Measurements from ENCODE around the gene GNA15. TPM values are rescaled to one million over a fixed set of nuclear protein-coding genes. Genes with fewer than 3 reads are reported as not detected.
A peak's percentile ranks its signal among the peaks of the same experiment; 100 is the strongest.

The GNA15 gene
- total RNA-seq, 1 experiment from 2014 or later, result 0.40 TPM

- peak; percentile 68 for DNase-seq (ENCODE audit: low read depth)
These were observed 40.2 kb downstream of the GNA15 start for GRCh38 chr19:3175781-3176714.

- DNase-seq (ENCODE audit: low read depth), result peak; percentile 48
These were observed 41.1 kb downstream of the GNA15 start for GRCh38 chr19:3176715-3177501.

GRCh38 chr19:3178377-3178972, 42.6 kb downstream of the GNA15 start, which contains the start of gene S1PR4:
S1PR4 (plus strand) TSS chr19:3178769; CDS start chr19:3178793, 24 bp downstream.
- DNase-seq (ENCODE audit: low read depth), result no peak

DNA sequence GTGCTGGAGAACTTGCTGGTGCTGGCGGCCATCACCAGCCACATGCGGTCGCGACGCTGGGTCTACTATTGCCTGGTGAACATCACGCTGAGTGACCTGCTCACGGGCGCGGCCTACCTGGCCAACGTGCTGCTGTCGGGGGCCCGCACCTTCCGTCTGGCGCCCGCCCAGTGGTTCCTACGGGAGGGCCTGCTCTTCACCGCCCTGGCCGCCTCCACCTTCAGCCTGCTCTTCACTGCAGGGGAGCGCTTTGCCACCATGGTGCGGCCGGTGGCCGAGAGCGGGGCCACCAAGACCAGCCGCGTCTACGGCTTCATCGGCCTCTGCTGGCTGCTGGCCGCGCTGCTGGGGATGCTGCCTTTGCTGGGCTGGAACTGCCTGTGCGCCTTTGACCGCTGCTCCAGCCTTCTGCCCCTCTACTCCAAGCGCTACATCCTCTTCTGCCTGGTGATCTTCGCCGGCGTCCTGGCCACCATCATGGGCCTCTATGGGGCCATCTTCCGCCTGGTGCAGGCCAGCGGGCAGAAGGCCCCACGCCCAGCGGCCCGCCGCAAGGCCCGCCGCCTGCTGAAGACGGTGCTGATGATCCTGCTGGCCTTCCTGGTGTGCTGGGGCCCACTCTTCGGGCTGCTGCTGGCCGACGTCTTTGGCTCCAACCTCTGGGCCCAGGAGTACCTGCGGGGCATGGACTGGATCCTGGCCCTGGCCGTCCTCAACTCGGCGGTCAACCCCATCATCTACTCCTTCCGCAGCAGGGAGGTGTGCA, 43.3 kb downstream of the GNA15 start:
- DNase-seq (ENCODE audit: low read depth), result no peak

GRCh38 chr19:3179739-3180293, 44.0 kb downstream of the GNA15 start:
- no peak for DNase-seq (ENCODE audit: low read depth)

- DNase-seq (ENCODE audit: low read depth), result no peak
These were observed 48.1 kb downstream of the GNA15 start for GRCh38 chr19:3183721-3184641.

- no peak for DNase-seq (ENCODE audit: low read depth)
These were observed 49.1 kb downstream of the GNA15 start for GRCh38 chr19:3184847-3185460.

DNA sequence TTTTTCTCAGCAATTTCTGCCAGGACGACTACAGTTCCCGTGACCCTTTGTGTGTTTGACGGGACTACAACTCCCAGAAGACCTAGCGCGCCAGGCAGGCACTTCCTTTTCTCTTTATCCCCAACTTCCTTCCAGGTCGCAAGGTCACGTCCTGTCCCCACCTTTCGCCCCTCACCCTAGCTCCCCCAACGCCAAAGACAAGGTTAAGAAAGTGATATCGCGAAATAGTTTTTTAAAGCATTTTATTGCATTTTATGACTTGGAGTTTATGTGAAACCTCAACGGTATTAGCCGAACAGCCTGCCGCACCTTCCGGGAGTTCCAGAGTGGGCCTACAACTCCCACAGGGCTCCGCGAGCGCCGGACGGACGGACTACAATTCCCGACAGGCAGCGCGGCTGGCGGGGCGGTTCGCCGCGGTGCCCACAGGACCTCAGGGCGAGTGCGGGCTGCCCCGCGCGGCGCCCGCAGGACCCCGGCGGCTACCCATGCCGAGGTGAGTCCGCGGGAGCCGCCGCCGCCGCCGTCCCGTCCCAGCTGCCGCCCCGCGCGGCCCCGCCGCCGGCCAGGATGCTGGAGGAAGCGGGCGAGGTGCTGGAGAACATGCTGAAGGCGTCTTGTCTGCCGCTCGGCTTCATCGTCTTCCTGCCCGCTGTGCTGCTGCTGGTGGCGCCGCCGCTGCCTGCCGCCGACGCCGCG, 49.8 kb downstream of the GNA15 start, which contains the start of gene NCLN:
NCLN (plus strand) TSS at position 470 of the 699 bp plus-strand sequence; CDS start at position 571, 101 bp downstream.
- peak; percentile 93 for DNase-seq (ENCODE audit: low read depth)

GRCh38 chr19:3186160-3186688, 50.4 kb downstream of the GNA15 start:
- DNase-seq (ENCODE audit: low read depth), result no peak

DNA sequence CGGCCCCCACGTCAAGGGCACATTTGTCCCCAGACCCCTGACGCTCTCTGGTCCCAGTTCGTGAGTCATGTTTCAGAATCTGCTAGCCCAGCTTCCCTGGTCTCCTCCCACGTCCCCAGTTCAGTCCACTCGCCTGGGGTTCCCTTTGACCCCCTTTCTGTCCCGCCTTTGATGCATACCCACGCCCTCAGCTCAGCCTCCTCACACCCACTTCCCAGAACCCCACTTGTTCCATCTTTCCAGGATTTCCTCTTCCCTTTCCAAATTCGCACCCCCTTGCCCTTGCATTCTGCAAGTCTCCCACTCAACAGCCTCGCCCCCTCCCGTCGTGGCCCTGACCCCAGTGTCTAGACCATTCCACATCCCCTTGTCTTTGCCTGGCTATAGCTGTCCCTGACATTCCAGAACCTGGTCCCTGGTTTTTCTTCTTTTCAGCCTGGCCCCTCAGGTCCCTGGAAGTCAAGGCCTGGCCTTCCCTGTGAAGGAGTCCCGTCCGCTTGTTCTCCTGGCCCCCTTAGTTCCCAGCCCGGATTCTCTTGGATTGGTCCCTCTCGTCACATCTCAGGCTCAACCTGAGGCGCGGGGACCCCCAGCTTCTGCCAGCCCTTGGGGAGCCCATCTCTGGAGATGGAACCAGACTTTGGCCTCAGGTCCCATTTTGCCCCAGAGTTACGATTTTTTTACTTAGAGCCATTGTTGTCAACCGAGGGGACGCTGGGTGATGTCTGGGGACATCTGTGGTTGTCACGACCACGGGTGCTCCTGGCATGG, 51.2 kb downstream of the GNA15 start:
- DNase-seq (ENCODE audit: low read depth), result no peak

- no peak for DNase-seq (ENCODE audit: low read depth)
These were observed 52.1 kb downstream of the GNA15 start for GRCh38 chr19:3187662-3188511.

- DNase-seq (ENCODE audit: low read depth), result no peak
These were observed 53.1 kb downstream of the GNA15 start for GRCh38 chr19:3188627-3189596.

DNA sequence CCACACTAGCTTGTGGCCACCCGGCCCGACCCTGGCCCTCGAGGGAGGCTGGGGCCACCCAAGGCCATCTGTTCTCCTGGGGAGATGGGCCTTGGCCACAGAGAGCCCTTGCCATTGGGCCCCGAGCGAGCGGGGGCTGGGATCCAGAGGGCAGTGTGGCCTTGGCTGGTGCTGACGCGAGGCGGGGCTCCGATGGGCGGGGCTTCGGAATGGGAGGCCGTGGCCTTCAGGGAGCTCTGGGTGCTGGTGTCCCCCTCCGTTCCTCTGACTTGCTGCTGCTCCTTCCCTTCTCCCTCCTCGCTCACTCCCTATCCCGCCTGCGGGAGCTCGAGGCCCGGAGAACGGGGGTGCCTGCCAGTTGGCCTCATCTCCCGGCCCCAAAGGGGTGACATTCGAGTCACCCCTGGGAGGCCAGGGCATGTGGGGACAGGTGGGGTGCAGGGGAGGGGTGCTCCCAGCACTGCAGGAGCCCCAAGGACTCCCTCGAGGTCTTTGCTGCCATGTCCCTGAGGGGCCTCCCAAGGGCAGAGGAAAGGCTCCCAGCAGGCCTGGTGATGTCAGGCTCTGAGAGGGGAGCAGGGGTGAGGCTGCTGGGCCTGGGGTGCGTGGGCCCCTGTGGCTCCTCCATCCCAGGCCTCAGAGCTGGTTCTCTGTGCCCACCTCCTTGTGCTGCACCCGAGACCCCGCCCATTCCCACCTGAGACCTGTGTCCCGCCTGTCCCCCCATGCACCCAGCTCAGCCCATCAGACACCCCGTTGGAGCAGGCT, 54.1 kb downstream of the GNA15 start:
- DNase-seq (ENCODE audit: low read depth), result no peak

DNA sequence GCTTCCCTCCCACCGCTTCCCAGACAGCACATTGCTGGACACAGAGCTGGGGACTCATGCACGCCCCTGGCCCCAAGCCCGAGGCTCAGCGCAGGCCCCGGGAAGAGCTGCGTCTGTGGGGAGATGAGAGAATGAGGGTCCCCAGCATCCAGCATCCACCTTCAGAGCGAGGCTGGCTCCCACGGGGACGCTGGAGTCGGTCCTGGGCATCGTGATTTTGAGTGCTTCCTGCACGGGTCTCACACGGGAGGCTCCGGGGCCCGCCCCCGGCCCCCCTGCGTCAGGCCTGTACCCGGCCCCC, 54.6 kb downstream of the GNA15 start:
- no peak for DNase-seq (ENCODE audit: low read depth)

Data from LHCN-M2 (cell line).